Stimulated activated CD4-positive, alpha-beta T cell treated with anti-CD3 and anti-CD28 coated beads, Interleukin-12 subunit alpha, Interleukin-12 subunit beta, amount 100 ng/mL, for 24 hours (primary cell): ENCODE data around the gene SFXN5.
"Not testable (repeated sequence)": the region's sequence is repeated elsewhere in the genome, so short reads cannot be mapped to it uniquely, and the experiment has no call there.

Source experiments
- DNase-seq, 2 experiments: peaks; one replicate each; pipeline ENCODE4 v3.0.0-alpha.2; 2020; ENCODE audit warnings: low read depth in 2 of 2

SFXN5 gene

GRCh38 chr2:73071360-73072128 is at the start of gene SFXN5:
SFXN5 (minus strand) TSS chr2:73071712; CDS start chr2:73071705, 7 bp downstream.
- DNase-seq: peak; percentile 89 to 96

GRCh38 chr2:73119611-73120239 is 48.2 kb upstream of the SFXN5 start:
- not testable (repeated sequence) for DNase-seq

GRCh38 chr2:73117441-73117840 is 45.9 kb upstream of the SFXN5 start:
- DNase-seq: no peak

GRCh38 chr2:73116182-73116960 is 44.9 kb upstream of the SFXN5 start:
- DNase-seq: no peak

GRCh38 chr2:73114273-73114867 is 42.9 kb upstream of the SFXN5 start:
- no peak for DNase-seq

GRCh38 chr2:73112913-73113854 is 41.7 kb upstream of the SFXN5 start, which contains the start of gene RAB11FIP5:
RAB11FIP5 (minus strand) TSS chr2:73112948; CDS start chr2:73112777, 171 bp downstream.
- DNase-seq: peak; percentile 37 to 71

- DNase-seq: no peak
Observed at GRCh38 chr2:73112026-73112912, 40.8 kb upstream of the SFXN5 start.

GRCh38 chr2:73111073-73112025 is 39.8 kb upstream of the SFXN5 start:
- no peak for DNase-seq

- no peak for DNase-seq
Observed at GRCh38 chr2:73110168-73111072, 38.9 kb upstream of the SFXN5 start.

- no peak for DNase-seq
Observed at GRCh38 chr2:73109431-73110167, 38.1 kb upstream of the SFXN5 start.

GRCh38 chr2:73107211-73107926 is 35.9 kb upstream of the SFXN5 start:
- no peak for DNase-seq

- no peak for DNase-seq
Observed at GRCh38 chr2:73106791-73107190, 35.3 kb upstream of the SFXN5 start.

- no peak for DNase-seq
Observed at GRCh38 chr2:73105511-73105971, 34.0 kb upstream of the SFXN5 start.

- DNase-seq: no peak
Observed at GRCh38 chr2:73104933-73105332, 33.4 kb upstream of the SFXN5 start.

- DNase-seq: no peak
Observed at GRCh38 chr2:73103018-73103542, 31.6 kb upstream of the SFXN5 start.
